Fibroblast of pulmonary artery (primary cell): Measurements from ENCODE around the gene ADAM21.

Source experiments
- DNase-seq: peaks from one replicate; pipeline ENCODE4 v3.0.0-alpha.2; 2010; ENCODE audit warnings: low read depth
- H3K4me3 ChIP-seq: replicated peaks from 2 replicates; pipeline ENCODE4 v1.5.1; 2011; ENCODE audit warnings: low read depth, mild to moderate bottlenecking, control low read depth, low read length, moderate library complexity
- CTCF ChIP-seq: IDR thresholded peaks from 2 replicates; pipeline ENCODE4 v1.5.1; 2011; ENCODE audit warnings: mild to moderate bottlenecking, control low read depth, low read length, inconsistent platforms; ENCODE audit errors: missing control alignments

Gene ADAM21

GRCh38 chr14:70498191-70498590 lies 46.2 kb downstream of the ADAM21 start:
- H3K4me3 ChIP-seq = no peak overlapping the region
- no peak for TF ChIP-seq CTCF
- DNase-seq = no peak
